Heart left ventricle (tissue), 13 donors: ENCODE measurements around the gene AIRE.
"Not testable (repeated sequence)": the region's sequence is repeated elsewhere in the genome, so short reads cannot be mapped to it uniquely, and the experiment has no call there.

ENCODE experiments used
- CTCF ChIP-seq, 12 donors: fragments of 200-600 bp; sonication (generic) in 4 of 12; IDR thresholded peaks; one replicate each; pipeline versions ENCODE4 v1.5.0 to v1.8.0; 2018 to 2022; ENCODE audit warnings: antibody characterized with exemption in 12 of 12, mild to moderate bottlenecking in 5 of 12
- POLR2A ChIP-seq, 2 donors: fragments of 450-650 bp; IDR thresholded peaks; one replicate each; pipeline ENCODE4 v1.6.1; 2017; ENCODE audit warnings: antibody characterized with exemption in 2 of 2, mild to moderate bottlenecking in 2 of 2, moderate library complexity in 2 of 2
- donor health status: ischemic (EF 13 %, LVEDD 7.1; RV severe dilation, severe dysfunction).
- donor health status: DM: no; HTN: yes; CAD: no.
- donor health status: DM: no; HTN: no; CAD: no.
- donor health status: ischemic (EF 25% LVEDD 6.9; RV normal size, moderate dysfunction).
- donor health status: ischemic (EF 25% LVEDD 5.7; RV mildly dilated, moderate dysfunction).
- donor health status: ischemic (EF 35%, LVEDD 5.7; RV mildly dilated, moderate dysfunction).
- donor health status: nonischemic (EF 11% LVEDD 7.7; RV severe dilation, severe dysfunction).
- donor health status: DM: yes; HTN: yes; CAD: no.
- donor health status: PGD.
- donor health status: ischemic (EF 29% LVEDD 5.4; RV normal size, mild dysfunction).
- donor health status: nonischemic (EF 23%, LVEDD 6.1; RV moderate dilation, normal function).

GRCh38 chr21:44341726-44342458 is 56.2 kb downstream of the AIRE start:
- not testable (repeated sequence) for TF ChIP-seq CTCF, POLR2A (IDR thresholded peaks at IDR 0.05)
